GM06990 (cell line): ENCODE data around the gene STAC3.

ENCODE experiments used
- DNase-seq: peaks from one replicate; pipeline ENCODE4 v3.0.0-alpha.2; 2011; ENCODE audit not compliant: insufficient read length; ENCODE audit errors: extremely low read depth
- H3K27me3 ChIP-seq: replicated peaks from 2 replicates; pipeline ENCODE4 v1.6.0; 2011; ENCODE audit warnings: low read length; ENCODE audit not compliant: control insufficient read depth, insufficient read depth
- H3K36me3 ChIP-seq: 2 replicates; pipeline ENCODE4 v1.5.1; 2011; ENCODE audit warnings: low read length; ENCODE audit not compliant: control insufficient read depth, insufficient read depth
- H3K4me3 ChIP-seq: replicated peaks from 2 replicates; pipeline ENCODE4 v1.5.1; 2011; ENCODE audit warnings: low read depth, mild to moderate bottlenecking, control low read depth, low read length
- TF ChIP-seq, protein P1 (sequence below): IDR thresholded peaks from 2 replicates; pipeline ENCODE4 v1.5.1; 2011; ENCODE audit warnings: low read length, control low read depth, mild to moderate bottlenecking, inconsistent platforms; ENCODE audit not compliant: insufficient read depth, poor library complexity, severe bottlenecking

Gene STAC3

GRCh38 chr12:57270966-57271470 is 20.0 kb upstream of the STAC3 start:
- DNase-seq: no peak
- Histone ChIP-seq H3K36me3 (peaks cover 17% of the 10 kb centered on the region), H3K4me3 (no peak overlapping the region), H3K27me3 (no peaks in the 10 kb centered on the region)
- TF ChIP-seq, protein P1, sequence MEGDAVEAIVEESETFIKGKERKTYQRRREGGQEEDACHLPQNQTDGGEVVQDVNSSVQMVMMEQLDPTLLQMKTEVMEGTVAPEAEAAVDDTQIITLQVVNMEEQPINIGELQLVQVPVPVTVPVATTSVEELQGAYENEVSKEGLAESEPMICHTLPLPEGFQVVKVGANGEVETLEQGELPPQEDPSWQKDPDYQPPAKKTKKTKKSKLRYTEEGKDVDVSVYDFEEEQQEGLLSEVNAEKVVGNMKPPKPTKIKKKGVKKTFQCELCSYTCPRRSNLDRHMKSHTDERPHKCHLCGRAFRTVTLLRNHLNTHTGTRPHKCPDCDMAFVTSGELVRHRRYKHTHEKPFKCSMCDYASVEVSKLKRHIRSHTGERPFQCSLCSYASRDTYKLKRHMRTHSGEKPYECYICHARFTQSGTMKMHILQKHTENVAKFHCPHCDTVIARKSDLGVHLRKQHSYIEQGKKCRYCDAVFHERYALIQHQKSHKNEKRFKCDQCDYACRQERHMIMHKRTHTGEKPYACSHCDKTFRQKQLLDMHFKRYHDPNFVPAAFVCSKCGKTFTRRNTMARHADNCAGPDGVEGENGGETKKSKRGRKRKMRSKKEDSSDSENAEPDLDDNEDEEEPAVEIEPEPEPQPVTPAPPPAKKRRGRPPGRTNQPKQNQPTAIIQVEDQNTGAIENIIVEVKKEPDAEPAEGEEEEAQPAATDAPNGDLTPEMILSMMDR: peak; percentile 8

DNA sequence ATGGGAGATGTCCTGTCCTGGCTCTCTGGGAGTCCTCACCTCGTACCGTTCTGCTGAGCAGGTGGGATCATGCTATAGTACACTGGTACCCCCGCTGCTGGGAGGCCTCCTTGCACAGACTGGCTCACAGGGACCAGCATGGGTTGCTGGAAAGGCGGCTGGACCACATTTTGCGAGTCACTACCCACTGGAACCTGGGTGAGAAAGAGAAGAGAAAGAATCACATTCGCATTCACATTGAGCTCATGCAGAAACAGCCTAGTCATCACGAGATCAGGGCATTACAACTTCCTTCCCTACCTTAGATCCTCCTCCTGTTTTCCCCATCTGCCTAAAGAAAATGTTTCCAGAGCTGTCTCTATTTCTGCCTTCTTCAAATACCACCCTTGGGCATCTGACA is 17.3 kb upstream of the STAC3 start:
- TF ChIP-seq, protein P1: no peak
- H3K4me3 ChIP-seq: no peak overlapping the region
- no peak for DNase-seq
- peaks cover 17% of the 10 kb centered on the region for H3K36me3 ChIP-seq
- H3K27me3 ChIP-seq: no peaks in the 10 kb centered on the region

GRCh38 chr12:57266681-57267080 is 15.7 kb upstream of the STAC3 start:
- H3K4me3 ChIP-seq: no peak overlapping the region
- H3K36me3 ChIP-seq: peaks cover 12% of the 10 kb centered on the region
- no peak for DNase-seq
- TF ChIP-seq, protein P1: no peak
- no peaks in the 10 kb centered on the region for H3K27me3 ChIP-seq

- TF ChIP-seq, protein P1: no peak
- Histone ChIP-seq H3K36me3 (peaks cover 17% of the 10 kb centered on the region), H3K4me3 (no peak overlapping the region), H3K27me3 (no peaks in the 10 kb centered on the region)
- DNase-seq: no peak
Measured at GRCh38 chr12:57263096-57263495, 12.1 kb upstream of the STAC3 start.

- Histone ChIP-seq H3K27me3 (no peaks in the 10 kb centered on the region), H3K36me3 (peaks cover 19% of the 10 kb centered on the region), H3K4me3 (no peak overlapping the region)
- no peak for DNase-seq
- TF ChIP-seq, protein P1: no peak
Measured at GRCh38 chr12:57262126-57262822, 11.3 kb upstream of the STAC3 start.
